T-cell (primary cell): ENCODE results near the gene CDC23. TPM values are rescaled to one million over a fixed set of nuclear protein-coding genes. Genes with fewer than 3 reads are reported as not detected.

Experiments used
- ATAC-seq, 4 experiments: fragments of 200-7000 bp in 3 of 4; fragments of 150-1000 bp in 1 of 4; cut with Tn5 transposase; replicated peaks in 1 of 4; 1 replicate in 3 of 4; 2 replicates in 1 of 4; pipeline ENCODE4 v1.10.0; 2021; ENCODE audit warnings: moderate library complexity in 3 of 4, mild to moderate bottlenecking in 2 of 4, moderate number of reproducible peaks in 1 of 4
- CTCF ChIA-PET, 2 donors: fragments of 300-600 bp; sonication (Branson Sonifier 250); formaldehyde crosslinking; loops; one replicate each; lab custom pipeline; 2022; ENCODE audit warnings: antibody characterized with exemption in 2 of 2; lab: Charles Lee
- POLR2A ChIA-PET, 2 donors: fragments of 300-600 bp; sonication (Branson Sonifier 250); formaldehyde crosslinking; loops; one replicate each; lab custom pipeline; 2022; ENCODE audit warnings: antibody characterized with exemption in 2 of 2; lab: Charles Lee
- DNase-seq, 35 experiments: peaks; one replicate each; pipeline versions ENCODE4 v3.0.0 to v3.0.0-alpha.2; 2013 to 2023
- H3K27ac ChIP-seq: one replicate; pipeline ENCODE4 v1.5.1; 2013; ENCODE audit warnings: low read length
- H3K27me3 ChIP-seq, 2 experiments: replicated peaks in 1 of 2; 1 replicate in 1 of 2; 2 replicates in 1 of 2; pipeline versions ENCODE4 v1.6.1 to v1.7.0; 2013; ENCODE audit warnings: low read length in 1 of 2, mixed read lengths in 1 of 2; ENCODE audit not compliant: control insufficient read depth in 2 of 2, insufficient read depth in 2 of 2; ENCODE audit errors: extremely low read depth in 1 of 2
- H3K36me3 ChIP-seq, 2 donors: 1 replicate in 1 of 2; 2 replicates in 1 of 2; pipeline versions ENCODE4 v1.6.1 to v1.7.0; 2013; ENCODE audit warnings: low read length in 1 of 2; ENCODE audit not compliant: control insufficient read depth in 2 of 2, insufficient read depth in 1 of 2; ENCODE audit errors: extremely low read depth in 1 of 2
- H3K4me1 ChIP-seq, 2 experiments: 1 replicate in 1 of 2; 2 replicates in 1 of 2; pipeline versions ENCODE4 v1.6.1 to v1.7.0; 2013; ENCODE audit warnings: low read length in 2 of 2, mixed read lengths in 1 of 2; ENCODE audit not compliant: insufficient read depth in 2 of 2, control insufficient read depth in 1 of 2; ENCODE audit errors: extremely low read depth in 1 of 2
- H3K4me3 ChIP-seq, 2 donors: 1 replicate in 1 of 2; 2 replicates in 1 of 2; pipeline versions ENCODE4 v1.5.1 to v1.7.0; 2013; ENCODE audit warnings: mild to moderate bottlenecking in 2 of 2, low read length in 1 of 2, moderate library complexity in 1 of 2; ENCODE audit not compliant: control insufficient read depth in 1 of 2; ENCODE audit errors: extremely low read depth in 1 of 2
- H3K9me3 ChIP-seq: 2 replicates; pipeline ENCODE4 v1.7.0; 2013
- H3K27ac Mint-ChIP-seq, 2 donors: one replicate each; pipeline ENCODE4 v1.8.0; 2020 to 2021; ENCODE audit warnings: mild to moderate bottlenecking in 2 of 2, mixed read lengths in 2 of 2
- H3K27me3 Mint-ChIP-seq, 2 donors: one replicate each; pipeline ENCODE4 v1.8.0; 2021 to 2022; ENCODE audit warnings: mixed read lengths in 2 of 2
- H3K36me3 Mint-ChIP-seq: one replicate; pipeline ENCODE4 v1.8.0; 2021; ENCODE audit warnings: mixed read lengths
- H3K4me1 Mint-ChIP-seq, 3 donors: one replicate each; pipeline ENCODE4 v1.8.0; 2020 to 2022; ENCODE audit warnings: mixed read lengths in 3 of 3, mild to moderate bottlenecking in 1 of 3
- H3K4me3 Mint-ChIP-seq, 3 donors: one replicate each; pipeline ENCODE4 v1.8.0; 2020 to 2022; ENCODE audit warnings: mild to moderate bottlenecking in 3 of 3, mixed read lengths in 3 of 3, moderate library complexity in 3 of 3
- H3K9me3 Mint-ChIP-seq, 3 donors: one replicate each; pipeline ENCODE4 v1.8.0; 2020 to 2022; ENCODE audit warnings: mixed read lengths in 3 of 3
- WGBS: methylation state at CpG from one replicate; pipeline ENCODE4 v1.1.5; 2013; ENCODE audit warnings: missing lambda C conversion rate; ENCODE audit not compliant: insufficient coverage; 5-methylcytosine and 5-hydroxymethylcytosine counted together
- total RNA-seq, 35 experiments: library from RNA in 6 of 35; stranded (reverse) in 6 of 35; fragments of 120-200 nt in 1 of 35; gene quantifications; one replicate each; pipeline versions ENCODE4 v1.2.1 to v1.2.4 and lab custom pipeline; 2013 to 2026

The CDC23 gene
- total RNA-seq, 5 donors from 2014 or later (not counting 1 experiment from before 2014, with no cell fraction given): 14.8 to 31.0 (median 23.8) TPM

- no peak for ATAC-seq
- H3K9me3 ChIP-seq: no peaks in the 10 kb centered on the region
- H3K27me3 ChIP-seq: peaks cover 0 to 28% of the 10 kb centered on the region in 2 experiments
- WGBS: 84% methylated on average over 2 of the region's 4 CpGs
- Mint-ChIP-seq H3K36me3 (no peaks in the 10 kb centered on the region), H3K9me3 (no peaks in the 10 kb centered on the region), H3K27ac (no peak overlapping the region), H3K4me1 (peaks cover 2 to 9% (median 4%) of the 10 kb centered on the region in 3 donors), H3K4me3 (no peak overlapping the region), H3K27me3 (peaks cover 19 to 25% of the 10 kb centered on the region in 2 donors)
- H3K4me3 ChIP-seq: no peak overlapping the region
- ChIA-PET CTCF (no interaction called here), POLR2A (interaction anchor here in 1 of 2 donors (0.6 kb wide), 1 partner anchor 302 kb away, joined by 5 read pairs; no protein-coding TSS in a partner anchor)
- H3K4me1 ChIP-seq: peaks cover 0 to 6% of the 10 kb centered on the region in 2 experiments
- H3K27ac ChIP-seq: no peak overlapping the region
- no peak for DNase-seq
- no peaks in the 10 kb centered on the region for H3K36me3 ChIP-seq
These were observed 33.7 kb upstream of the CDC23 start for GRCh38 chr5:138246822-138247221.

GRCh38 chr5:138246334-138246733 is 33.2 kb upstream of the CDC23 start:
- H3K27me3 Mint-ChIP-seq: peaks cover 21 to 28% of the 10 kb centered on the region in 2 donors
- H3K27ac Mint-ChIP-seq: no peak overlapping the region
- peaks cover 0 to 33% of the 10 kb centered on the region in 2 experiments for H3K27me3 ChIP-seq
- H3K36me3 ChIP-seq: no peaks in the 10 kb centered on the region
- POLR2A ChIA-PET: interaction anchor here in 1 of 2 donors (0.6 kb wide), 1 partner anchor 302 kb away, joined by 5 read pairs; no protein-coding TSS in a partner anchor
- H3K36me3 Mint-ChIP-seq: no peaks in the 10 kb centered on the region
- 74% methylated on average over 3 of the region's 4 CpGs for WGBS
- H3K4me3 Mint-ChIP-seq: no peak overlapping the region
- ATAC-seq (no peak), DNase-seq (no peak)
- H3K4me1 Mint-ChIP-seq: peaks cover 4 to 11% (median 7%) of the 10 kb centered on the region in 3 donors
- peaks cover 0 to 11% of the 10 kb centered on the region in 2 experiments for H3K4me1 ChIP-seq
- no peak overlapping the region for H3K27ac ChIP-seq
- no peak overlapping the region for H3K4me3 ChIP-seq
- H3K9me3 ChIP-seq: no peaks in the 10 kb centered on the region
- CTCF ChIA-PET: no interaction called here
- no peaks in the 10 kb centered on the region for H3K9me3 Mint-ChIP-seq

DNA sequence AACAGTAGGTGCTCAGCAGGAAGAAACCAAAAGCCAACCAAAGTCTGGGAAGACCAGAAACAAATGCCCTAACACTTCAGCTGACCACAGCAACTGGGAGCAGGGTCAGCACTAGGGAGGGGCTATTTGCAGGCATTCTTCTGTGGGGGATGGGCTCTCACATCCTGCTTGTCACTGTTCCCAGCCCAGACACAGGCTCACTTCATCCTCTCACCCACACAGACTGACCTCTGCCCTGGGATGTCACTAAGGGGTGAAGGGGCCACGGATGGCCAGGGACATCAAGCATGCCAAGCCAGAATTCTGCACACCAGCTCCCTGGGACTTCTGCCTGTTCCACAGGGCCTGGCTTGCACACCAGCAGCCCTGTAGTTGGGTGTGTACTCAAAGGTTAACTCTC is 32.6 kb upstream of the CDC23 start:
- Mint-ChIP-seq H3K27me3 (peaks cover 28 to 34% of the 10 kb centered on the region in 2 donors), H3K9me3 (no peaks in the 10 kb centered on the region), H3K4me3 (no peak overlapping the region), H3K36me3 (no peaks in the 10 kb centered on the region), H3K4me1 (peaks cover 11 to 17% (median 13%) of the 10 kb centered on the region in 3 donors), H3K27ac (no peak overlapping the region)
- POLR2A ChIA-PET: no interaction called here
- Histone ChIP-seq H3K9me3 (no peaks in the 10 kb centered on the region), H3K4me3 (no peak overlapping the region), H3K27ac (no peak overlapping the region), H3K27me3 (peaks cover 0 to 38% of the 10 kb centered on the region in 2 experiments), H3K36me3 (no peaks in the 10 kb centered on the region), H3K4me1 (peaks cover 0 to 15% of the 10 kb centered on the region in 2 experiments)
- WGBS: no CpG with 5 or more reads among the region's 1 CpG
- DNase-seq (no peak), ATAC-seq (no peak)
- CTCF ChIA-PET: no interaction called here

DNA sequence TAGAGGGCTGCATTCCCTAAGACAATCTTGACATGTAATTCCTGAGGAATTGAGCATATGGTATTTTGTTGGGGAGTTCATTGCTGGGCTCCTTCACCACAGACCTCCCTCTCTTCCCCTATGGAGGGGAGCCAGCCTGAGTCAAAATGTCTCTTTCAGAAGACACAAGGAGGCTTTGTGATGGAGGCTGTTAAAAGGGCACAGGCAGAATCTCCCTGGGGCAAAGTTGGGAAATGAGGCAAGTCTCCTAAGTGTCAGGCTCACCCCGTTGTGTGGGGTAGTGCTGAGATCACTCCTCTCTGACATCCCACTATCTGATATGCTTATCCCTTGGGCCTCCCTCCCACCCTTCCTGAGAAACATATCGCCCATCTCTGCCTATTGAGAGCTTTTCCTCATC is 30.7 kb upstream of the CDC23 start:
- Mint-ChIP-seq H3K36me3 (no peaks in the 10 kb centered on the region), H3K27ac (no peak overlapping the region), H3K27me3 (peaks cover 41 to 47% of the 10 kb centered on the region in 2 donors), H3K4me1 (peaks cover 13 to 21% (median 16%) of the 10 kb centered on the region in 3 donors), H3K9me3 (no peaks in the 10 kb centered on the region), H3K4me3 (no peak overlapping the region)
- ATAC-seq (no peak), DNase-seq (no peak)
- ChIA-PET CTCF (interaction anchor here in 1 of 2 donors (0.5 to 0.6 kb wide), 2 partner anchors 107 to 141 kb away, joined by 3 read pairs; no protein-coding TSS in a partner anchor), POLR2A (no interaction called here)
- H3K27me3 ChIP-seq: peaks cover 0 to 53% of the 10 kb centered on the region in 2 experiments
- H3K4me1 ChIP-seq: peaks cover 0 to 15% of the 10 kb centered on the region in 2 experiments
- no peak overlapping the region for H3K4me3 ChIP-seq
- no peak overlapping the region for H3K27ac ChIP-seq
- whole genome bisulfite sequencing: 69% methylated on average over 2 of the region's 2 CpGs
- H3K36me3 ChIP-seq: no peaks in the 10 kb centered on the region
- no peaks in the 10 kb centered on the region for H3K9me3 ChIP-seq

GRCh38 chr5:138241688-138242571 is 28.8 kb upstream of the CDC23 start:
- Mint-ChIP-seq H3K27ac (no peak overlapping the region), H3K4me3 (peak overlapping the region; percentile 43 to 60 (median 46)), H3K9me3 (no peaks in the 10 kb centered on the region), H3K4me1 (peaks cover 13 to 21% (median 16%) of the 10 kb centered on the region in 3 donors), H3K36me3 (no peaks in the 10 kb centered on the region), H3K27me3 (peaks cover 44 to 50% of the 10 kb centered on the region in 2 donors)
- ChIA-PET POLR2A (no interaction called here), CTCF (interaction anchor here (0.5 to 0.8 kb wide), 3 partner anchors 96 to 473 kb away, joined by 4 to 5 read pairs (median 4); partner anchors contain the start of gene KDM3B (in 1 of the 2))
- Histone ChIP-seq H3K4me3 (peak overlapping the region in 1 of 2 donors; percentile 58), H3K9me3 (no peaks in the 10 kb centered on the region), H3K27me3 (peaks cover 0 to 56% of the 10 kb centered on the region in 2 experiments), H3K36me3 (no peaks in the 10 kb centered on the region), H3K27ac (no peak overlapping the region), H3K4me1 (peaks cover 0 to 15% of the 10 kb centered on the region in 2 experiments)
- 19% methylated on average over 43 of the region's 67 CpGs for WGBS
- peak; percentile 52 to 74 (median 62) for ATAC-seq
- DNase-seq: peak in 11 of 35 experiments; percentile 3 to 16 (median 8)
